Stimulated activated CD4-positive, alpha-beta T cell treated with anti-CD3 and anti-CD28 coated beads, TNF-alpha, amount 100 ng/mL, for 1 hour (primary cell): ENCODE results near the gene OR13J1.
"Not testable (repeated sequence)": the region's sequence is repeated elsewhere in the genome, so short reads cannot be mapped to it uniquely, and the experiment has no call there.

Experiments used
- DNase-seq, 3 donors: peaks; one replicate each; pipeline ENCODE4 v3.0.0-alpha.2; 2020; ENCODE audit warnings: low read depth in 3 of 3, low spot score in 1 of 3

The OR13J1 gene

GRCh38 chr9:35905051-35905781 lies 35.0 kb upstream of the OR13J1 start:
- DNase-seq = no peak

- no peak for DNase-seq
Observed at GRCh38 chr9:35904338-35904737, 34.1 kb upstream of the OR13J1 start.

- no peak for DNase-seq
Observed at GRCh38 chr9:35903049-35903448, 32.8 kb upstream of the OR13J1 start.

GRCh38 chr9:35899021-35899420 lies 28.8 kb upstream of the OR13J1 start:
- no peak for DNase-seq

GRCh38 chr9:35898337-35898736 lies 28.1 kb upstream of the OR13J1 start:
- no peak for DNase-seq

- DNase-seq = not testable (repeated sequence)
Observed at GRCh38 chr9:35897376-35898099, 27.3 kb upstream of the OR13J1 start.

- DNase-seq = no peak
Observed at GRCh38 chr9:35896570-35896969, 26.4 kb upstream of the OR13J1 start.

GRCh38 chr9:35892051-35892450 lies 21.9 kb upstream of the OR13J1 start:
- no peak for DNase-seq

- no peak for DNase-seq
Observed at GRCh38 chr9:35891646-35892045, 21.4 kb upstream of the OR13J1 start.

- not testable (repeated sequence) for DNase-seq
Observed at GRCh38 chr9:35884908-35885307, 14.7 kb upstream of the OR13J1 start.

GRCh38 chr9:35882996-35883395 lies 12.8 kb upstream of the OR13J1 start:
- no peak for DNase-seq

GRCh38 chr9:35882263-35882848 lies 12.2 kb upstream of the OR13J1 start:
- peak; percentile 45 to 77 (median 57) for DNase-seq

- DNase-seq = no peak
Observed at GRCh38 chr9:35872505-35872904, 2.3 kb upstream of the OR13J1 start.

GRCh38 chr9:35871545-35871944 lies 1.3 kb upstream of the OR13J1 start:
- no peak for DNase-seq

- no peak for DNase-seq
Observed at GRCh38 chr9:35869621-35870216, 482 bp downstream of the OR13J1 start.

GRCh38 chr9:35868933-35869332 lies 1.3 kb downstream of the OR13J1 start:
- DNase-seq = no peak

- no peak for DNase-seq
Observed at GRCh38 chr9:35867538-35867937, 2.7 kb downstream of the OR13J1 start.

GRCh38 chr9:35864695-35865255 lies 5.4 kb downstream of the OR13J1 start:
- no peak for DNase-seq

- no peak for DNase-seq
Observed at GRCh38 chr9:35863583-35863982, 6.6 kb downstream of the OR13J1 start.

- DNase-seq = no peak
Observed at GRCh38 chr9:35862328-35862727, 7.9 kb downstream of the OR13J1 start.

GRCh38 chr9:35861161-35861897 lies 8.9 kb downstream of the OR13J1 start:
- DNase-seq = no peak
